GM19467 (cell line): ENCODE data around the gene GABRE.
"Not testable (repeated sequence)": the region's sequence is repeated elsewhere in the genome, so short reads cannot be mapped to it uniquely, and the experiment has no call there.

Experiments
- ATAC-seq: cut with Tn5 transposase; IDR thresholded peaks from one replicate; pipeline ENCODE4 v1.9.1; 2021; ENCODE audit warnings: mild to moderate bottlenecking, moderate library complexity; ENCODE audit not compliant: unreplicated experiment

Gene GABRE

GRCh38 chrX:151970027-151970426 is 4.4 kb downstream of the GABRE start:
- no peak for ATAC-seq

GRCh38 chrX:151966236-151966635 is 8.2 kb downstream of the GABRE start:
- no peak for ATAC-seq

GRCh38 chrX:151962034-151962433 is 12.4 kb downstream of the GABRE start:
- ATAC-seq, result no peak

GRCh38 chrX:151958101-151958500 is 16.4 kb downstream of the GABRE start:
- ATAC-seq, result no peak

GRCh38 chrX:151954730-151955129 is 19.7 kb downstream of the GABRE start:
- no peak for ATAC-seq

GRCh38 chrX:151938172-151938571 is 36.3 kb downstream of the GABRE start:
- no peak for ATAC-seq

- no peak for ATAC-seq
These were observed 39.1 kb downstream of the GABRE start for GRCh38 chrX:151935358-151935757.

- no peak for ATAC-seq
These were observed 45.4 kb downstream of the GABRE start for GRCh38 chrX:151929126-151929525.

- ATAC-seq, result no peak
These were observed 50.8 kb downstream of the GABRE start for GRCh38 chrX:151923648-151924047.

GRCh38 chrX:151922692-151923091 is 51.8 kb downstream of the GABRE start:
- ATAC-seq, result no peak

- ATAC-seq, result no peak
These were observed 52.6 kb downstream of the GABRE start for GRCh38 chrX:151921866-151922265.

GRCh38 chrX:151921292-151921691 is 53.2 kb downstream of the GABRE start:
- ATAC-seq, result no peak

GRCh38 chrX:151920530-151920929 is 53.9 kb downstream of the GABRE start:
- ATAC-seq, result no peak

GRCh38 chrX:151920101-151920500 is 54.4 kb downstream of the GABRE start:
- ATAC-seq, result no peak

GRCh38 chrX:151919610-151920009 is 54.9 kb downstream of the GABRE start:
- no peak for ATAC-seq

- not testable (repeated sequence) for ATAC-seq
These were observed 55.7 kb downstream of the GABRE start for GRCh38 chrX:151918736-151919135.

- ATAC-seq, result no peak
These were observed 61.7 kb downstream of the GABRE start, which contains the start of gene MAGEA4 for GRCh38 chrX:151912780-151913179. TSS of gene MAGEA4 (plus strand) at chrX:151912889. CDS start at chrX:151923665, 10,776 bp downstream.

GRCh38 chrX:151912221-151912620 is 62.3 kb downstream of the GABRE start:
- ATAC-seq, result no peak

GRCh38 chrX:151904989-151905388 is 69.5 kb downstream of the GABRE start:
- ATAC-seq, result no peak
